ENCODE results near the gene NEMP1. TPM values are rescaled to one million over a fixed set of nuclear protein-coding genes. Genes with fewer than 3 reads are reported as not detected.

Gene NEMP1
- total and polyA plus RNA-seq, 2 of the 8 experiments (the other 6 are each of a cell fraction or from before 2014, with no cell fraction given): 30.1 to 43.2 TPM

GRCh38 chr12:57104292-57104910 is 25.8 kb upstream of the NEMP1 start:
- no peak overlapping the region; a peak in 1 of 7 replicates for H3K9ac ChIP-seq (replicated peaks in 1 of 4; ENCODE audit: extremely low read depth in 1 of 4, low read depth in 3 of 4, low read length in 3 of 4)
- H2BK20ac ChIP-seq (ENCODE audit: low read length): no peak overlapping the region
- peaks cover 0 to under 1% (median 0%) of the 10 kb centered on the region in 4 experiments; a peak in 2 of 7 replicates for H3K4me1 ChIP-seq (replicated peaks in 1 of 4; ENCODE audit: control insufficient read depth in 3 of 4, insufficient read depth in 4 of 4, low read length in 3 of 4)
- no peak overlapping the region for H3K18ac ChIP-seq (ENCODE audit: extremely low read depth, low read length)
- no peak for DNase-seq (ENCODE audit: low read depth in 1 of 2, low spot score in 2 of 2)
- no peak overlapping the region for H4K91ac ChIP-seq (replicated peaks; ENCODE audit: insufficient read length, low read length)
- no peak overlapping the region for H3K27ac ChIP-seq (ENCODE audit: low read depth, low read length)
- H3K4ac ChIP-seq (replicated peaks; ENCODE audit: insufficient read length, low read depth, low read length): no peak overlapping the region
- no peaks in the 10 kb centered on the region for H3K23me2 ChIP-seq (ENCODE audit: low read depth, low read length)
- no peak overlapping the region for H3K4me2 ChIP-seq (ENCODE audit: insufficient read depth in 1 of 2, low read depth in 2 of 2, low read length in 2 of 2)
- no peak for FAIRE-seq
- no peaks in the 10 kb centered on the region for H3K9me3 ChIP-seq (ENCODE audit: insufficient read depth in 2 of 2, low read depth in 1 of 2, low read length in 1 of 2)
- no peak overlapping the region for H2AK5ac ChIP-seq (ENCODE audit: low read depth, low read length)
- no peak overlapping the region for H3K23ac ChIP-seq (ENCODE audit: insufficient read length)
- H2BK5ac ChIP-seq (ENCODE audit: low read depth, low read length): no peak overlapping the region; the same call in 1 of the 2 replicates
- POLR2A ChIA-PET (ENCODE audit: partially characterized antibody): interaction anchor here (0.9 to 13.0 kb wide), 5 partner anchors 10 to 35 kb away, joined by 3 to 352 read pairs (median 6); partner anchors contain the start of genes LRP1, NAB2 and NEMP1
- no peaks in the 10 kb centered on the region for H4K20me1 ChIP-seq (replicated peaks in 1 of 2; ENCODE audit: control insufficient read depth in 1 of 2, insufficient read depth in 2 of 2, low read length in 2 of 2)
- CTCF ChIA-PET (ENCODE audit: partially characterized antibody): interaction anchor here (1.6 to 15.7 kb wide), 6 partner anchors 7 to 69 kb away, joined by 4 to 325 read pairs (median 12); partner anchors contain the start of genes NAB2 and STAT6
- no peak overlapping the region for H3K4me3 ChIP-seq (ENCODE audit: extremely low read depth in 1 of 4, insufficient read depth in 2 of 4, low read depth in 3 of 4, low read length in 4 of 4)
- no peak overlapping the region for H2BK15ac ChIP-seq (ENCODE audit: low read length)
- H2BK120ac ChIP-seq (replicated peaks; ENCODE audit: low read depth, low read length): no peak overlapping the region
- H3K36me3 ChIP-seq (ENCODE audit: control insufficient read depth in 2 of 4, insufficient read depth in 4 of 4, low read length in 3 of 4): peaks cover 0 to 9% (median 4%) of the 10 kb centered on the region in 4 experiments; a peak in 2 of 8 replicates
- H3K79me2 ChIP-seq (ENCODE audit: control insufficient read depth in 1 of 2, insufficient read depth in 2 of 2, low read length in 2 of 2): no peaks in the 10 kb centered on the region
- no peaks in the 10 kb centered on the region for H3K27me3 ChIP-seq (replicated peaks in 1 of 4; ENCODE audit: control insufficient read depth in 3 of 4, extremely low read depth in 1 of 4, insufficient read depth in 3 of 4, low read length in 3 of 4)
- no peak overlapping the region for H3K14ac ChIP-seq (ENCODE audit: insufficient read length)
- no peak overlapping the region for H4K8ac ChIP-seq (ENCODE audit: extremely low read depth, insufficient read depth, low read length)
- no peak overlapping the region for H2BK12ac ChIP-seq (ENCODE audit: low read depth, low read length)
- WGBS, 2 experiments (ENCODE audit: extremely low coverage in 1 of 2, insufficient coverage in 1 of 2, insufficient read length in 1 of 2, insufficient replicate concordance in 2 of 2, low coverage in 1 of 2, low lambda C conversion rate in 2 of 2, missing lambda C conversion rate in 1 of 2): 95% methylated on average over 12 of the region's 12 CpGs; no CpG with 5 or more reads in 1 of the 2 experiments
- H2AFZ ChIP-seq (ENCODE audit: low read length): no peak overlapping the region
- H3K56ac ChIP-seq (replicated peaks; ENCODE audit: insufficient read length, low read depth, low read length): no peak overlapping the region
- no peak overlapping the region for H4K5ac ChIP-seq (ENCODE audit: insufficient read length, low read depth, low read length)
- TF ChIP-seq GTF2F1 (IDR thresholded peaks at IDR 0.05; ENCODE audit: borderline replicate concordance, low read depth, low read length) (no peak), FOSL1 (IDR thresholded peaks at IDR 0.05; ENCODE audit: insufficient read depth, low read depth, low read length) (no peak), SIN3A (conservative IDR thresholded peaks at IDR 0.05 in 1 of 2, IDR thresholded peaks at IDR 0.05 in 1 of 2; ENCODE audit: low read depth in 1 of 2, low read length in 2 of 2) (no peak)
- H3K79me1 ChIP-seq (ENCODE audit: low read depth, low read length): no peaks in the 10 kb centered on the region
